Mesendoderm (in vitro differentiated cells): Measurements from ENCODE around the gene PLEKHA5.

Experiments
- DNase-seq: peaks from one replicate; pipeline ENCODE4 v3.0.0; 2013
- H2AK5ac ChIP-seq: 2 replicates; pipeline ENCODE4 v1.6.1; 2013; ENCODE audit warnings: low read length, inconsistent platforms
- H2BK120ac ChIP-seq: 2 replicates; pipeline ENCODE4 v1.6.1; 2013; ENCODE audit warnings: low read depth, mild to moderate bottlenecking, low read length, moderate library complexity, mixed read lengths
- H2BK15ac ChIP-seq: replicated peaks from 2 replicates; pipeline ENCODE4 v1.6.1; 2013; ENCODE audit warnings: low read depth, mild to moderate bottlenecking, moderate library complexity
- H2BK5ac ChIP-seq: 2 replicates; pipeline ENCODE4 v1.6.1; 2013; ENCODE audit warnings: low read length, inconsistent platforms
- H3K18ac ChIP-seq: 2 replicates; pipeline ENCODE4 v1.6.1; 2013; ENCODE audit warnings: mild to moderate bottlenecking, low read length, mixed read lengths
- H3K23ac ChIP-seq: one replicate; pipeline ENCODE4 v1.6.1; 2013; ENCODE audit warnings: low read length
- H3K27ac ChIP-seq: 2 replicates; pipeline ENCODE4 v1.5.1; 2013; ENCODE audit warnings: low read depth, mild to moderate bottlenecking, inconsistent platforms, low read length, moderate library complexity
- H3K27me3 ChIP-seq: 2 replicates; pipeline ENCODE4 v1.6.1; 2013; ENCODE audit warnings: low read length, control low read depth, mild to moderate bottlenecking, inconsistent platforms; ENCODE audit not compliant: insufficient read depth, poor library complexity
- H3K36me3 ChIP-seq: 2 replicates; pipeline ENCODE4 v1.6.1; 2013; ENCODE audit warnings: low read length, inconsistent platforms; ENCODE audit not compliant: control insufficient read depth, insufficient read depth
- H3K4ac ChIP-seq: one replicate; pipeline ENCODE4 v1.6.1; 2013; ENCODE audit warnings: low read depth, mild to moderate bottlenecking, low read length, moderate library complexity
- H3K4me1 ChIP-seq: 2 replicates; pipeline ENCODE4 v1.6.1; 2013; ENCODE audit warnings: low read depth, low read length, inconsistent platforms; ENCODE audit not compliant: control insufficient read depth
- H3K4me2 ChIP-seq: 2 replicates; pipeline ENCODE4 v1.6.1; 2013; ENCODE audit warnings: low read length
- H3K4me3 ChIP-seq: 2 replicates; pipeline ENCODE4 v1.5.1; 2013; ENCODE audit warnings: mild to moderate bottlenecking, low read length
- H3K56ac ChIP-seq: one replicate; pipeline ENCODE4 v1.6.1; 2013; ENCODE audit warnings: low read length
- H3K79me1 ChIP-seq: 2 replicates; pipeline ENCODE4 v1.6.1; 2013; ENCODE audit warnings: low read length, inconsistent platforms
- H3K79me2 ChIP-seq: 2 replicates; pipeline ENCODE4 v1.6.1; 2013; ENCODE audit warnings: mild to moderate bottlenecking, low read length; ENCODE audit not compliant: control insufficient read depth, insufficient read depth
- H3K9ac ChIP-seq: 2 replicates; pipeline ENCODE4 v1.6.1; 2013; ENCODE audit warnings: low read length, inconsistent platforms
- H4K5ac ChIP-seq: one replicate; pipeline ENCODE4 v1.6.1; 2013; ENCODE audit warnings: low read length
- H4K8ac ChIP-seq: one replicate; pipeline ENCODE4 v1.6.1; 2013; ENCODE audit warnings: low read depth, mild to moderate bottlenecking, control low read depth, low read length, moderate library complexity
- WGBS: extraction: QIAGEN DNeasy Blood & Tissue Kit; methylation state at CpG from one replicate; pipeline ENCODE4 v1.1.7; 2013; ENCODE audit warnings: low lambda C conversion rate, missing lambda C conversion rate; ENCODE audit not compliant: insufficient coverage; ENCODE audit errors: extremely low coverage; 5-methylcytosine and 5-hydroxymethylcytosine counted together

The PLEKHA5 gene

GRCh38 chr12:19107750-19108149 lies 21.8 kb upstream of the PLEKHA5 start:
- WGBS, result no CpG with 5 or more reads among the region's 24 CpGs
- Histone ChIP-seq H3K79me2 (no peaks in the 10 kb centered on the region), H3K4me2 (no peak overlapping the region), H3K23ac (no peak overlapping the region), H3K79me1 (no peaks in the 10 kb centered on the region), H3K27ac (no peak overlapping the region), H2BK120ac (no peak overlapping the region), H2BK5ac (no peak overlapping the region), H3K36me3 (no peaks in the 10 kb centered on the region), H4K5ac (no peak overlapping the region), H3K4ac (no peak overlapping the region), H3K4me1 (no peaks in the 10 kb centered on the region), H3K56ac (no peak overlapping the region), H2BK15ac (no peak overlapping the region), H3K18ac (no peak overlapping the region), H2AK5ac (no peak overlapping the region), H4K8ac (no peak overlapping the region), H3K27me3 (no peaks in the 10 kb centered on the region), H3K9ac (no peak overlapping the region), H3K4me3 (no peak overlapping the region)
- DNase-seq, result no peak

- H3K18ac ChIP-seq, result no peak overlapping the region
- H3K9ac ChIP-seq, result no peak overlapping the region
- H2BK120ac ChIP-seq, result no peak overlapping the region
- no peaks in the 10 kb centered on the region for H3K27me3 ChIP-seq
- no peaks in the 10 kb centered on the region for H3K79me2 ChIP-seq
- H2BK15ac ChIP-seq, result no peak overlapping the region
- WGBS, result no CpG with 5 or more reads among the region's 3 CpGs
- H3K23ac ChIP-seq, result no peak overlapping the region
- no peaks in the 10 kb centered on the region for H3K36me3 ChIP-seq
- H2AK5ac ChIP-seq, result no peak overlapping the region
- H4K8ac ChIP-seq, result no peak overlapping the region
- H2BK5ac ChIP-seq, result no peak overlapping the region
- no peaks in the 10 kb centered on the region for H3K4me1 ChIP-seq
- H3K4ac ChIP-seq, result no peak overlapping the region
- no peak for DNase-seq
- no peak overlapping the region for H4K5ac ChIP-seq
- H3K4me2 ChIP-seq, result no peak overlapping the region
- no peaks in the 10 kb centered on the region for H3K79me1 ChIP-seq
- no peak overlapping the region for H3K56ac ChIP-seq
- H3K4me3 ChIP-seq, result no peak overlapping the region
- H3K27ac ChIP-seq, result no peak overlapping the region
These were observed 19.2 kb upstream of the PLEKHA5 start for GRCh38 chr12:19110221-19110940.

GRCh38 chr12:19113464-19113863 lies 16.1 kb upstream of the PLEKHA5 start:
- no peak overlapping the region for H3K4me3 ChIP-seq
- WGBS, result no CpG with 5 or more reads among the region's 3 CpGs
- no peak overlapping the region for H3K4ac ChIP-seq
- no peak overlapping the region for H2BK5ac ChIP-seq
- no peak overlapping the region for H2AK5ac ChIP-seq
- no peaks in the 10 kb centered on the region for H3K27me3 ChIP-seq
- no peak for DNase-seq
- H2BK120ac ChIP-seq, result no peak overlapping the region
- no peak overlapping the region for H3K56ac ChIP-seq
- H3K79me2 ChIP-seq, result no peaks in the 10 kb centered on the region
- H3K23ac ChIP-seq, result no peak overlapping the region
- no peak overlapping the region for H3K18ac ChIP-seq
- no peak overlapping the region for H3K27ac ChIP-seq
- H2BK15ac ChIP-seq, result no peak overlapping the region
- H3K4me2 ChIP-seq, result no peak overlapping the region
- no peaks in the 10 kb centered on the region for H3K4me1 ChIP-seq
- no peaks in the 10 kb centered on the region for H3K36me3 ChIP-seq
- H3K9ac ChIP-seq, result no peak overlapping the region
- no peak overlapping the region for H4K8ac ChIP-seq
- no peak overlapping the region for H4K5ac ChIP-seq
- no peaks in the 10 kb centered on the region for H3K79me1 ChIP-seq

- no peak overlapping the region for H3K27ac ChIP-seq
- H3K36me3 ChIP-seq, result no peaks in the 10 kb centered on the region
- H2BK15ac ChIP-seq, result no peak overlapping the region
- WGBS, result no CpG with 5 or more reads among the region's 1 CpG
- H4K5ac ChIP-seq, result no peak overlapping the region
- no peak overlapping the region for H3K23ac ChIP-seq
- no peak overlapping the region for H3K4ac ChIP-seq
- no peak overlapping the region for H2BK5ac ChIP-seq
- no peak overlapping the region for H3K56ac ChIP-seq
- no peak overlapping the region for H2BK120ac ChIP-seq
- no peak overlapping the region for H3K4me2 ChIP-seq
- no peaks in the 10 kb centered on the region for H3K4me1 ChIP-seq
- H3K79me2 ChIP-seq, result no peaks in the 10 kb centered on the region
- no peak overlapping the region for H4K8ac ChIP-seq
- H3K27me3 ChIP-seq, result no peaks in the 10 kb centered on the region
- no peak overlapping the region for H3K4me3 ChIP-seq
- H2AK5ac ChIP-seq, result no peak overlapping the region
- DNase-seq, result no peak
- no peak overlapping the region for H3K18ac ChIP-seq
- H3K9ac ChIP-seq, result no peak overlapping the region
- no peaks in the 10 kb centered on the region for H3K79me1 ChIP-seq
These were observed 14.2 kb upstream of the PLEKHA5 start for GRCh38 chr12:19115285-19115684.

- H3K4ac ChIP-seq, result no peak overlapping the region
- H3K79me2 ChIP-seq, result no peaks in the 10 kb centered on the region
- H4K5ac ChIP-seq, result no peak overlapping the region
- no peak overlapping the region for H3K4me3 ChIP-seq
- no peak overlapping the region for H3K4me2 ChIP-seq
- no peak overlapping the region for H4K8ac ChIP-seq
- WGBS, result no CpG with 5 or more reads among the region's 3 CpGs
- H3K9ac ChIP-seq, result no peak overlapping the region
- H2BK120ac ChIP-seq, result no peak overlapping the region
- no peak overlapping the region for H3K27ac ChIP-seq
- no peak for DNase-seq
- no peaks in the 10 kb centered on the region for H3K27me3 ChIP-seq
- H3K4me1 ChIP-seq, result no peaks in the 10 kb centered on the region
- H2BK15ac ChIP-seq, result no peak overlapping the region
- H3K18ac ChIP-seq, result no peak overlapping the region
- H3K36me3 ChIP-seq, result no peaks in the 10 kb centered on the region
- no peak overlapping the region for H3K23ac ChIP-seq
- H2BK5ac ChIP-seq, result no peak overlapping the region
- H3K79me1 ChIP-seq, result no peaks in the 10 kb centered on the region
- no peak overlapping the region for H3K56ac ChIP-seq
- H2AK5ac ChIP-seq, result no peak overlapping the region
These were observed 10.1 kb upstream of the PLEKHA5 start for GRCh38 chr12:19119440-19119839.

GRCh38 chr12:19120795-19121194 lies 8.7 kb upstream of the PLEKHA5 start:
- no peak overlapping the region for H4K5ac ChIP-seq
- no peak overlapping the region for H2BK120ac ChIP-seq
- no peak overlapping the region for H3K23ac ChIP-seq
- H3K27me3 ChIP-seq, result no peaks in the 10 kb centered on the region
- no peak overlapping the region for H3K4ac ChIP-seq
- H3K56ac ChIP-seq, result no peak overlapping the region
- H4K8ac ChIP-seq, result no peak overlapping the region
- H3K9ac ChIP-seq, result no peak overlapping the region
- H3K4me3 ChIP-seq, result no peak overlapping the region
- no peak overlapping the region for H2BK5ac ChIP-seq
- no peak overlapping the region for H3K27ac ChIP-seq
- H2AK5ac ChIP-seq, result no peak overlapping the region
- no peak overlapping the region for H3K18ac ChIP-seq
- H2BK15ac ChIP-seq, result no peak overlapping the region
- no peaks in the 10 kb centered on the region for H3K79me1 ChIP-seq
- no CpG with 5 or more reads among the region's 3 CpGs for WGBS
- no peaks in the 10 kb centered on the region for H3K4me1 ChIP-seq
- DNase-seq, result no peak
- H3K36me3 ChIP-seq, result no peaks in the 10 kb centered on the region
- no peak overlapping the region for H3K4me2 ChIP-seq
- H3K79me2 ChIP-seq, result no peaks in the 10 kb centered on the region
